ENCODE data around the gene ASB10.

GRCh38 chr7:151131224-151131591, 55.8 kb downstream of the ASB10 start:
- no peak for TF ChIP-seq CTCF (conservative IDR thresholded peaks at IDR 0.05 in 1 of 2, IDR thresholded peaks at IDR 0.05 in 1 of 2; ENCODE audit: low read depth in 1 of 2, low read length in 2 of 2)
- no peak for TF ChIP-seq EZH2 (IDR thresholded peaks at IDR 0.05; ENCODE audit: low read length, missing control alignments)

All from fibroblast of lung (primary cell).